GM19455 (cell line): ENCODE measurements around the gene TPRN.

ENCODE experiments used
- ATAC-seq: cut with Tn5 transposase; IDR thresholded peaks from one replicate; pipeline ENCODE4 v1.9.1; 2021; ENCODE audit not compliant: unreplicated experiment

The TPRN gene

DNA sequence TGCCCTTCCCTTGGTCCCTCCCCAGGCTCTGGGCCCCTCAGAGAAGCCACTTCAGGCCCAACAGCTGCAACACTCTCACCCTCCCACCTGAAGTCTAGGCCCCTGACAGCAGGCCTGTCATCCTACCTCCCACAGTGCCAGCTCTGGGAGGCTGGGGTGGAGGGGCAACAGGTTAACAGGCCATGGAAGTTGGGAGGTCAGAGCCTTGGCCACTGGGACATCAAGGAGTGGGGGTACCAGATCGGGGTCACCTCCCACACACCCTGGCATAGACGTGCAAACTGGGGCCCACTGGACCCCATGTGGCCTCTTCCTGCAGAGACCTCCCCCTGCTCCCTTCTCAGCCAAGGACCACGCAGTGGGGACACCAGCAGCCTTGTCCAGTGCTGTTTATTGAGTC, 9.3 kb downstream of the TPRN start:
- no peak for ATAC-seq

DNA sequence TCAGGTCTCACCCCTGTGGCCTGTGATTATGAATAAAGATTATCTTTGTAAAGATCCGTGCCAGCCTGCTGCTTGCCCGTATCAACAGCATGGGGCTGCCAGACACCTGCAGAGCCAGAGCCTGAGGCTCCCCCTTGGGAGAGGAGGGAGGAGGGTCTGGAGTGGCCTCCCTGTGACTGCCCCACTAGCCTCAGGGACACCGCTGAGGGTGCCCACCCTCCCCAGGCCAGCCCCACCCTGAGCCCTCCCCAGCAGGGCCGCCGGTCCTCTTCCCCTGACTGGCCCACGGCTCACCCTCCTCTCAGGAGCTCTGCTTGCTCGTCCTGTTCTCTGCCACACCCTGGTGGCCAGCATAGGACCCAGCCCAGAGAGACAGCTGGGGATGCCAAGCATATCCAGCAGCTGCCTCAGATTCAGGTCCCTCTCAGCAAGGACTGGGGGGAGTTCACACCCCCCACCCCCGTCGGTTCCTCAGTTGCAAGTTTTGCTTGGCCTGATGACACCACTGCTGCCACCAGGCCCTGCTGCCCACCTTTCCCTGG, 10.2 kb downstream of the TPRN start:
- ATAC-seq: no peak

DNA sequence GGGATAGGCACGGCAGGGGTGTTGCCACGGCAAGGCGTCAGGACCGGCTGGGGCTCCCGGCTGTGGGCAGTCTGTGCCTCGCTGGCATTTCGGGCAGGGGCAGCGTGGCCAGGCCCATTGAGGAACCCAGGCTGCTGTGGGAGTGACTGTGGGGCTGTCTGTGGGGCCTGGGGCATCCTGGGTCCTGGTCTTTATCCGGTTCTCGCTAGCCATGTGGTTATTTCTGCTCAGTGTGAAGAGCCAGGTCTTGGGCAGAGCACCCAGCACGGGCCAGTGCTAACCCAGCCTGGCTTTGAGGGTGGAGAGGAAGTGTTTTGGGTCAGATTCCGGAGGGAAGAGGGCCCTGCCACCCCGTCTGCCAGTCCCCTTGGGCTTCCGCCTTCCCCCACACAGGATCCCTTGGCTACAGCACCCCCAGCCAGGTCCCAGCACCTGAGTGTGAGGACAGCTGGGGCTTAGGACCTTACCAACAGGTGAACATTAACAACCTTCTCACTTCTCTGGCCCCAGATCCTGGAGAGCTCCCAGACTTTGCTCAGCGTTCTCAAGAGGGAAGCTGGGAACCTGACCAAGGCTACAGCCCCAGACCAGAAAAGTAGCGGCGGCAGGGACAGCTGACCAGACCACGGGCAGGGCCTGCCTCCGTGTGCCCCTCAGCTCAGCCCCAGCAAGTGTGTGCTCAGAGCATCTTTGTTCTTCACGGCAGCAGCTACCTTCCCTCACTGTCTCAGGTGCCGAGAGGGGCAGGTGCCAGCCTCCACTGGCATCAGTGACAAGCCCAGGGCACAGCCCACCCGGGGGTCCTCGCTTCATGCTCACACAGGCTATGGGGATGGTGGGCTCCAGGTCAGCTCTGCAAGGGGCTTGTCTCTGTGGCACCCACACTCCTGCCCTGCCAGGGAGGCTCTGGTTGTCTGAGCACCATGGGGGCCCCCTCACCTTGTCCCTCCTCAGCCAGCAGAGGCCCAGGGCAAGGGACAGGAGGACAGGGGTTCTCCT, 10.9 kb downstream of the TPRN start:
- no peak for ATAC-seq

DNA sequence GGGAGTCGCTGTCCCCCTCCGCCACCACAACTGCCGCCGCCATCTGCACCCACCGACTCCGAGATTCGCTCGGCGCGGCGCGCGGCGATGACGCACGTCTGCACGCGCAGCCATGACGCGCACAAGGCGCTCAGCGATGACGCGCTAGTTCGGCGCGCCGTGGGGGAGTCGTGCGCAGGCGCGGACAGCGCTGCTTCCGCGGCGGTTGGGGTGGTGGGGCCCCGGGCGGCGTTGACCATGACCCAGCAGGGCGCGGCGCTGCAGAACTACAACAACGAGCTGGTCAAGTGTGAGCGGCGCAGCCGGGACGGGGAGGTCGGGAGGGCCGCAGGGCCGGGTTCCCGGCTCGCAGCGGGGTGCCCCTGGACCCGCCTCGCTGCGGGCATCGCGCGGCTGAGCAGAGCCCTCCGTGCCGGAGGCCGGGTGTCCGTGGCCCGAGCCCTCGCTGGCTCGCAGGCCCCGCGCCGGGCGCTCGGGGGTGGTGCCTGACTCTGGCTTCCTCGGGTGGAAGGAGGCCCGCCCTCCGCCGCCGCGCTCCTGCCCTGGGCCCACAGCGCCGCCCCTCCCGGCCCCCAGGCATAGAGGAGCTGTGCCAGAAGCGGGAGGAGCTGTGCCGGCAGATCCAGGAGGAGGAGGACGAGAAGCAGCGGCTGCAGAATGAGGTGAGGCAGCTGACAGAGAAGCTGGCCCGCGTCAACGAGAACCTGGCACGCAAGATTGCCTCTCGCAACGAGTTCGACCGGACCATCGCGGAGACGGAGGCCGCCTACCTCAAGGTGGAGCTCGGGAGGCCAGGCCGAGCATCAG, 11.8 kb downstream of the TPRN start, which contains the start of the genes ANAPC2 and SSNA1:
TSS of gene ANAPC2 (minus strand) at position 71 of the 807 bp plus-strand sequence. CDS start at position 43, 28 bp downstream.
TSS of gene SSNA1 (plus strand) at position 187 of the 807 bp plus-strand sequence. CDS start at position 238, 51 bp downstream.
- peak; percentile 74 for ATAC-seq

DNA sequence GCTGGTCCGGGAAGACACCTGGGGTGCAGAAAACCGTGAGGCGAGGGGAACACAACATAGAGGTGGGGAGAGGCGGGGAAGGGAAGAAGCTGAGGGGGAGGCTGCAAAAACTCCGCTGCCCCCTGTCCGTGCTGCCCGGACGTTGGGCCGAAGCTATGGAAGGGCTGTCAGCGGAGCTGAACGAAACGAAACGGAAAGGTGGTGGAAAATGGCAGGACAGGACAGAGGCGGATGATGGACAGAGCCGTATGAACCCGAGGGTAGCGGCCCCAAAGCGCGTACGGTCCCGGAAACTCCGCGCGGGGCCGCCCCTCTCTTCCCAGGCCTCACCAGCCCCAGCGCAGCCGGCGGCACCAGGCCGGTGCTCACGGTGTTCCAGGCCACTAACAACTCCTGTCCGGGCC, 12.5 kb downstream of the TPRN start:
- peak; percentile 4 for ATAC-seq

DNA sequence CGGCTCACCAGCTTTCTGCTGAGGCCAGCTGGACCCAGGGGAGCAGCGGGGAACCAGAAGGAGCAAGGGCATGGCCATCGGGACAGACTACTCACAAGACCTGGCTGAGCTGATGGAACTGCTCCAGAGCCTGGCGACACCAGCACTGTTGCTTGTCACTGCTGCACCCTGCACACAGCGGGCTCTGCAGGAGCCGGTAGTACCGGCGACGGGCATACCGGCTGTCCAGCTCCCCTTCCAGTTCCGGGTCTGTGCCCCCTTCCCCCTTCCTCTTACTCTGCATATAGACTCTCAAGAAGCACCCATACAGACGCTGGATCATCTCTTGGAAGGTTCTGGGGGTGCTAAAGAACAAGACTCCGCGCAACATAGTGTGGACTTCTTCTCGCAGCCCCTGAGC, 13.2 kb downstream of the TPRN start:
- ATAC-seq: no peak

DNA sequence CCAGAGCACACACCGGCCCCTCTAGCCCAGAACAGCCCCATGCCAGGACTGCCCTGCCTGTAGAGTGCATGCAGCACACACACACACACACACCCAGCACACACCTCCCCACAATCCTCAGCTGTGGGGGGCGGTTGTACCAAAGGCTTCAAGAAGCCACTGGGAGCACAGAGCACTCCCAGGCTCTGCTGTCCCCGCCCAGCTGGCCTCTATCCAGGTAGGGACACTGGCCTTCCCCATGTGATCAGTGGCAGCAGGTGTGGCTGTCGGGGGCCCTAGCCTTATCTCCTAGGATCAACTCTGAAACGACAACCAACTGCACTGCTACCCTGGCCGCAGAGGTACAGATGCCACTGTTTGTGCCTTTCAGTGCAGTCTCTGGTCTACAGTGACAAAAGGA, 14.2 kb downstream of the TPRN start:
- ATAC-seq: no peak

DNA sequence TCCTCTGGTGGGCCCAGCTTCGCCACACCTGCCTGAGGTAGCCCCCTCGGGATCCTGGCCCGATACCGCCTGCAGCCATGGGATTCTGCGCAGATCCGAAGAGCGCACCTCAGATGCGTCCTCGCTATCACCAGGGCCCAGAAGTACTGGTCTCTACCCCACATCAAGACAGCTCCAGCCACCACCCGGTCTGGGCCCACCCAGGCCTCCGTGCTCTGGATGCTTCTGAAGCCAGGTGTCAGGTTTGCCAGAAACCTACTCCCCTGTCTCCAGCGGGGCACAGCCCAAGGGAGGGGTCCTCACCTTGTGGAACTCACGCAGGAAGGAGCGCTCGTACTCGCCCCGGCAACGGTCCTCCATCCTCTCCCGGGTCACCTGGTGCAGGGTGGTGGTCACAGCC, 14.6 kb downstream of the TPRN start:
- ATAC-seq: no peak

DNA sequence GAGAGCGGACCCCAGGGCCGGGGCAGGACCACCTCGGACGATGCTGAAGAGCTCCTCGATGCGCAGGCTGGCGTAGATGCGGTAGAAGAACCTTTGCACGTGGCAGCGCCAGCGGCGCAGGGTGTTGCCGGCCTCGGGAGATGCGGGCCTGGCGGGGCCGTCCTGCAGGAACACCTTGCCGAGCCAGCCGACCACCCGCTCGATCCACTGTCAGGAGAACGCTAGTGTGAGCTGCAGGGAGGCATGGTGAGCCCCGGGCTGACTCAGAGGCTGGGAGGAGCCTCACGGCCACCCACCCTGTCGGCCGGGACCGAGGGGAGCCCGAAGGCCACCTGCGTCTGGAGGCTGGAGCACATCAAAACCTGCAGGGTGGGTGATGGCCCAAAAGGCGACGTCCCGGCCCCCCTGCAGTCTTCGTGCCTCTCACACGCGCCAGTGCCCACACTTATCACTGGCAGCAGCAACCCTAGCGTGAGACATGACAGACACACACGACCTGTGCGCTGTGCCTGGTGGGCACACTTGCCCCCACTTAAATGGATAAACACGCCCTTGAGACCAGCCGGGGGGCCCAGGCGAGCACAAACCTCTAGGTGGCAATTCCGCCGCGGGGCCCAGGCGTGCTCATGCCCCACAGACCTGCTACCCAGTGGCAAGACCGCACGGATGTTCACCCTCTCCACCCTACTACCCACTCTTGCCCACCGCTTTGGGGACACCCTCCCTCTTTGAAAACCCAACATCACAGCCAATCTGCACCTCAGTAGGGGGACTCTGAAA, 15.5 kb downstream of the TPRN start:
- ATAC-seq: no peak

DNA sequence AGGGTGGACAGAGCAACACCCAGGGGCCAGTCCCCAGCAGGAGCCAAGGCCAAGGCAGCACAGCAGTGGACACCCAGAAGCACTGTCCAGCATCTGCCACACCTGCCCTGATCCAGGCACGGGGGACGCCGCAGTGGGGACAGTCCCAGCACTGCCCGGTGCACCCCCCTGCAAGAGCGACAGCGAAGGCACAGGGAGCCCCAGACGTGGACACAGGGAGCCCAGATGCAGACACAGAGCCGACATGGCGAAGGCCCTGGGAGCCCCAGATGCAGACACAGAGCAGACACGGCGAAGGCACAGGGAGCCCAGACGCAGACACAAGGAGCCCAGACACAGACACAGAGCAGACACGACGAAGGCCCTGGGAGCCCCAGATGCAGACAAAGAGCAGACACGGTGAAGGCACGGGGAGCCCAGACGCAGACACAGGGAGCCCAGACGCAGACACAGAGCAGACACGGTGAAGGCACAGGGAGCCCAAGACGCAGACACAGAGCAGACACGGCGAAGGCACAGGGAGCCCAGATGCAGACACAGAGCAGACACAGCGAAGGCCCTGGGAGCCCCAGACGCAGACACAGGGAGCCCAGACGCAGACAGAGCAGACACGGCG, 16.5 kb downstream of the TPRN start:
- ATAC-seq: no peak

DNA sequence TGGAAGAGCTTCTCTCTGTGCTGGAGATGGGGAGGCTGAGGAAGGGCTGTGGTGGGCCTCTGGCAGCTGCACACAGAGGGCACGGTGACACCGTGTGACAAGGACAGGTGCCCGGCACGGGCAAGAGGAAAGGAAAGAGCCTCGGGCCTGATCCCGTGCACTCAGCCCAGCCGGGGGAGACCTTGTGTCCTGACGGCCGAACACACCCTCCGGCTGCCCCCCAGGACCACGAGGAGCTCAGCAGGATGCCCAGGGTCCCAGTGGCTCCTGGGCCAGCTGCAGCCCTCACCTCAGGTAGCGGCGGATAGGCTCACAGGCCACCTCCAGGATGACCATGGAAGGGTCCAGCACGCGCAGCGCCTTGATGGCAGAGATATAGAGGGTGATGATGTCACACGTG, 17.7 kb downstream of the TPRN start:
- ATAC-seq: no peak

DNA sequence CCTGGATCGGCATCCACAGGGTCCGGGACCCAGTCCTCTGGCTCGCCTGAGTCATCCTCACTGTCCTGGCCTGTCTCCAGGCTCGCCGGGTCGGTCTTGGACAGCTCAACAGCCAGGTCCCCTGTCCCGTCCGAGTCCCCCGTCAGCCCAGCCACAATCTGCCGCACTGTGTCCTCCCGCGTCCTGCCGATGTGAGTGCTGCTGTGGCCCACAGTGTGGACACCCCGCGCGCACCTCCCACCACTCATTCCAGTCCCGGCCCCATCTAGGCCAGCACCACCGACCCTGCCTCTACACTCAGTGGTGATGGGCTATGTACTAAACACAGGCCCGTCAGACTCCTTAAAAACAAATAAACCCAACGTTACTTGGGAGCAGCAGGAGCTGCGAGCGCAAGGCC, 18.9 kb downstream of the TPRN start:
- no peak for ATAC-seq

DNA sequence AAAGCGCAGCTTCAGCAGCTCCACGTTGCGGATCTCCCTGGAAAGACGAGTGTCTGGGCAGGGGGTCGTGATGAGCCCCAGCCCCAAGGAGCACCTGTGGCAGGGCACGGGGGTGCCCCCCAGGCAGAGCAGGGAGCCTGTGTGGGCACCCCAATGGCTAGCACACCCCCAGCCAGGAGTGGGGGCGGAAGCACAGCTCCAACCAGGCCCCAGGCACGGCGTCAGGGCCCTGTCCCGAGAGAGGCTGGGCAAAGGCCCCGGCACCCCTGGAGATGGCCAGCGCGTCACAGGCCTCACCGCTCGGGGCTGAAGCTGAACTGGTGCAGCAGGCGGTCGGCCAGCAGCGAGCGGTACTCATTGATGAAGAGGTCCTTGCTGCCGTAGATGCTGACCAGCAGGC, 20.1 kb downstream of the TPRN start:
- no peak for ATAC-seq

DNA sequence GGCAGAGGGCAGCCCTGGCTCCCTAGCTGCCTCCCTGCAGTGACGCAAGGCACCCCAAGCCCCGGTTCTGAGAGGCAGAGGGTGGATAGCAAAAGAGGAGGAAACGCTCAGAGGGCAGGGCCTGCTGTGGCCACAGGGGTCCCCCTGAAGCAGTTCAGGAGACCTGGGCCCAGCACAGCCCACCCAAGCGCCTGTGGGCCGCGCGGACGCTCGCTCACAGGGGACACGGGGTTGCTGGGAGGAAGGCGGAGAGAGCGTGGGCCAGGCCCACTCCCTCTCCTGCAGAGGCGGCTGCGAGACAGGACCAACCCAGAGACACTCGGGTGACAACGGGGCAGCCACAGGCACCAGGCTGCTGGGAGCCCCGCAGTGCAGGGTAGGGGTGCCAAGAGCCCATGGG, 20.8 kb downstream of the TPRN start:
- no peak for ATAC-seq

DNA sequence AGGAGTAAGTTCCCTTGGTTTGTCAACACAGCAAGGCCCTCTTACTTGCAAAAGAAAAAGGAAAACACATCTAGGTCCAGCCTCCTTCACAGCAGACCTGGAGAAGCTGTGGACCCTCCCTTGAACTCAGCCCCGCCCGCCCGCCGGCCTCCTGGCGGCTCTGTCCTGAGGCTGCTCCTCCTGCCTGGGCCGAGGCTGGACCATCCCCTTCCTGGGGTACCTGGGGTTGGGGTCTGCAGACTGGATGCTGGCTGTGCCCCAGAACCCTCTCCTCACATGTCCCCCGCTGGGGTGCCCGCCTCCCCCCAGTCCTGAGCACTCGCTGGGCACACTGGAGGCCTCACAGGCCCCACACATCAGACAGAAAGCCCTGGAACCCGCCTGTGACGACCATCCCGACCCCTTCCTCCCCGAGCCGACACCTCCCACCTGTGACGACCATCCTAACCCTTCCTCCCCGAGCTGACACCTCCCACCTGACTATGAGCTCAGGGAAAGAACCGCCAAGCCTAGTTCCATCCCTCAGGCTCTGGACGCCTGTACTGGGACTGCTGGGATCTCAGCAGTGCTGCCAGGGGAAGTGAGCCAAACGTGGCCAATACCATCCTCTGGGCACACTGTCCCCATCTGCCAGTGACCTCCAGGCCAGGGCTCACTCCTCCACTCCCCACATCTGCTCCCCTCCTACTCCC, 21.5 kb downstream of the TPRN start:
- no peak for ATAC-seq

DNA sequence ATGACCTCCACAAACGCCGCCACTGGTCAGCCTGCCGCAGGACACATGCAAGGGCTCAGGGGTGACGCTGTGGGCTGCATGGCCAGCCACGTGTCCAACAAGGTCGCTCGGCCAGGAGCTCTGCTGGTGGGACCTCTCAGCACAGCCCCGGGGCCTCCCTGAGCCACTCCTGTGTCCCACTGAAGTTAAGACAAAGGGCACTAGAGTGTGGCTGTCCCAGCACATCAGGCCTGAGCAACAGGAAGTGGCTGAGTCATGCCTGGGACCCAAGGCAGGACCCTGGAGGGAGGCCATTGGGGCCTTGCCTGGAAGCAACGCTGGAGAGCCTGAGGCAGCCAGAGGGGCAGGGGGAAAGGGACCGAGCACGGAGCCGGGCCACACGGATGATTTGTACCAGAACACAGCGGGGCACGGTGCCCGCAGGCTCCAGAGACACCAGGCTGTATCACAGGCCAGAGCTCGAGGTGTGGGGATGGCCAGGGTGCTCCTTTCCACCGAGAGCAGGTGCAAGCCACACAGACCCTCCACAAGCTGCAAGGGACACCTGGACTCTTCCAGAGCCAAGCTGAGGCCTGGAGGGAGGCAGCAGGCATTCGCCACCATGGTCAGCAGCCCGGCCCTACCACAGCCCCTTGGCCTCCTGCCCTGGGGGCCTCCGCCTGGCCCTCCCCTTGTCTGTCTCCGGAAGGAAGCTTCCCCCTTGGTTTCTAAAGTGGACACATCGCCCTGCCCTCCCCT, 22.2 kb downstream of the TPRN start:
- no peak for ATAC-seq

DNA sequence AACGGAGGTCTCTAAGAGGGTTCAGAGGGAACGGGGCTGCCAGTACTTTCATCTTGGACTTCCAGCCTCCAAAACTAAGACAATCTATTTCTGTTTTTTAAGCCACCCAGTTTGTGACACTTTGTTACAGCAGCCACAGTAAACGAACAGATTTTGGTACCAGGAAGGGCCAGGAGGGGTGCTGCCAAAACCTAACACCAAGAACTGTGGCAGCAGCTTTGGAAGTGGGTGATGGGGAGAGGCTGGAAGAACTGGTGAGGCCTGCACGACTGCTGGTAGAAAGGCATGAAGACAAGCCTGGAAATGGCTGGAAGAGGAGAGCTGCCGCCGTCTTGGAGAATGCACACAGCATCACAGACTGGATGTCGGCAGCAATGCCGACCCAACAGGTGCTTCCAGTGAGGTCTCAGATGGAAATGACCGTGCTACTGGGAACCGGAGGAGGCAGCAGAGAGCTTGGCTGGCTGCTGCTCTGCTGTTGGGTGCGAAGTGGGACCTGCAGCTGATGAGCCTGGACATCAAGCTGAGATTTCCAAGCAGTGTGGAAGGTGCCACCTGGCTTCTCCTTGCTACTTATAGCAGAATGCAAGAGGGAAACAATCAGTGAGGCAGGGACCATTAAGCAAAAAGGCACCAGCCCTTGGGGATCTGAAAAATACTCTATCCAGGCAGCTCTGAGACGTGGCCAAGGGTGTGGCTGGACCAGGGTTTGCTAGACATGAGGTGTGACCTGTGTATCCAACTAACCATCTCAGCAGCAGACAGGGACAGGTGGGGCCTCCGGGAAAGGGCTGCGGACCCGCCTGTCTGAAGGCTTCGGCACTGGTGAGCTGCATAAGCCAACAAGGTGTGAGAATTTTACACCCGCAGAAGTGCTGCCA, 24.0 kb downstream of the TPRN start:
- no peak for ATAC-seq

DNA sequence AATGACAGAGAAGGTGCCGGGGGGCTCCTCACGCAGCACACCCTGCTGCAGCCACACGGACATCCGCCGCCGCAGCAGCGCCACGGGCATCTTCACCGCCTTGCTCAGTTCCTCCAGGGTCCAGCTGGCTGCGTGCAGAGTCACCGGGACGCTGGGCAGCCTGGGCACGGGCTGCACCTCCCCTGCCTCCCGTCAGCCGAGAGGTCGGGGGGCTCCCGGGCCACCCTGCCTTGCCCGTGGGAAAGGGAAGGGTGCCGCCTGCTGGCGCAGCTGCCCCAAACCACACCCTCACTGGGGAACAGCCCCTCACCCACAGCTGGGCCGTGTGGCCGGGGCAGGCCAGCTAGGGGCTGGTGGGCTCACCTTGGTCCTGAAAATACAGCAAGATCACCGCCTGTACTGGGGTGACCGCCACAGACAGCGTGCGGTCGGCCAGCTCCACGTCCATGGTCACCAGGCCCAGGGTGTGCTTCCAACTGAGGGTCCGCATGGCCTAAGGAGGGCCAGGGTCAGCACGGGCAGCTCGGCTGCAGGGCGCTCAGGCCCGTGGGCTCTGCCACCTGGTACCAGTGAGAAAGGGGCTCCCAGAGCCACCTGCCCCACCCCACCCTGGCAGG, 25.1 kb downstream of the TPRN start:
- no peak for ATAC-seq
